HG03159 (cell line): Measurements from ENCODE around the gene ZBTB21.

ENCODE experiments used
- ATAC-seq: cut with Tn5 transposase; IDR thresholded peaks from one replicate; pipeline ENCODE4 v1.9.1; 2021; ENCODE audit warnings: mild to moderate bottlenecking, moderate library complexity; ENCODE audit not compliant: unreplicated experiment

The ZBTB21 gene

DNA sequence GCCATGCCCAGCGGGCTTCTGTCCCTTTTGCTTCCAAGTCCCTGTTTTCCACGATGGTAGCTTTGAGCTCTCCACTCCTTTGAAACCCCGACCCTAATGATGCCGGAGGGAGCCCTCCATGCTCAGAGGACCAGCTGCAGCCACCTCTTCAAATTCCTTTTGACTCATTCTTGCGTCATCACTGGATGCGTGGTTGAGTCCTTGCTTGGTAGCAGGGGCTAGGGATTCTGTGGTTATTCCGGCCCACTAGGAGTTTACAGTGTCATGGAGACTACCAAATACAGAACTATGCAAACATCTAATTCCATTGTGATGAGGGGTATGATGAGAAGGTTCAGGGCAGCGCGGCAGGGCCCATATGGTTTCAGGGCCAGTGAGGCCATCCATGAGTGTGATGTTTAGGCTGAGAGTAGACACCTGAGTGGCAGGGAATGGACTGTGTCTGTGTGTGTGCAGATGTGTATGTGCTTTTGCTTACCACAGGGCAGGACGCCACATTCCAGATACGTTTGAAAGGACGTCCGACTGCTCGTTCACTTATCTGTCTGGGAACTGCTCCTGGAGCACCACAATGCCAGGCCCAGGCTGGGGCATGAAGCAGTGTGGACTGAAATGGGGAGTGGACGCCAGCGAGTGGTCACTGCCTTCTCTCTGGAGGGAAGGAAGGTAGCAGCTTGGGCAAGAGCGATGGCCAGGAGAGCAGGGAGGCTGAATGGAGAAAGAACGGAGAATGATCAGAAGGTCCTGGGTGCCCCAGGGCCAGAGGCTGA lies 30.4 kb upstream of the ZBTB21 start:
- ATAC-seq, result no peak

DNA sequence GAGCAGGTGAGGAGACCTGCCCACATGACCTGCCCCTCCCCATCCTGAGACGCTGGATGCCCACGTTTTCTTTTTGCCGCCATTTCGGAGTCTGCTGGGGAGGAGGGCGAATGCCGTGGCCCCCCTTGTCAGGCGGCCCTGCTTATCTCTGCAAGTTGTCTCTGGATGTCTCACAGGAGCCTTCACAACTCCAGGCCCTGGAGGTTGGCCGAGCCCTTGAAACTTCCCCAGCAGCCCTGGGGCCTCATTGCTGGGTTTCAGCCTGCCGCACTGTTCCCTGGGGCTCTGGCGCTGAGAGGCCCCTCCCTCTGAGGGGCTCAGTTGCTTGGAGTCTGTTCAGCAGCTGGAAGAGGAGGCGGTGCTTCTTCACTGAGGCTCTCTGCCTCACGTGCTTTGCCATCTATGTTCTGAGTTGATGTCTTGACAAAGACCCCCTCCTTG lies 29.8 kb upstream of the ZBTB21 start:
- no peak for ATAC-seq

DNA sequence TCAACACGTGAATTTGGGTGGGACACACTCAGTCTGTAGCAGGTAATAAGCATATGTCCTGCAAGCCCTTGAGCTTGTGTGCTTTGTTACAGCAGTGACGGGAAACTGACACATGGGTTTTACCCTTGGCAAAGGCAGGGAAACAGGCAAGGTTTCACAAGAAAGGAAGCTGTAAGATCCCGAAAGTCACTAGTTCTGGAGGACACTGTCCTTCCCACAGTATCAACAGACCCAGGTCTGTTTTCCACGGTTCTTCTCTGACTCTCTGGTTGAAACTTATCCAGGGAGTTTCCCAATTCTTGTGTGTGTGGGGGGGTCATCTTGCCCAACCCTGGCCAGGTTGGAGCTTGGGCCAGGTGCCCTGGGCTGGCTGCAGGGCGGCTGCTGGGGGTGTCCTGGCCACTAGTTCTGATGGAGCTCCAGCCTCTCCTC lies 29.3 kb upstream of the ZBTB21 start:
- ATAC-seq, result no peak

DNA sequence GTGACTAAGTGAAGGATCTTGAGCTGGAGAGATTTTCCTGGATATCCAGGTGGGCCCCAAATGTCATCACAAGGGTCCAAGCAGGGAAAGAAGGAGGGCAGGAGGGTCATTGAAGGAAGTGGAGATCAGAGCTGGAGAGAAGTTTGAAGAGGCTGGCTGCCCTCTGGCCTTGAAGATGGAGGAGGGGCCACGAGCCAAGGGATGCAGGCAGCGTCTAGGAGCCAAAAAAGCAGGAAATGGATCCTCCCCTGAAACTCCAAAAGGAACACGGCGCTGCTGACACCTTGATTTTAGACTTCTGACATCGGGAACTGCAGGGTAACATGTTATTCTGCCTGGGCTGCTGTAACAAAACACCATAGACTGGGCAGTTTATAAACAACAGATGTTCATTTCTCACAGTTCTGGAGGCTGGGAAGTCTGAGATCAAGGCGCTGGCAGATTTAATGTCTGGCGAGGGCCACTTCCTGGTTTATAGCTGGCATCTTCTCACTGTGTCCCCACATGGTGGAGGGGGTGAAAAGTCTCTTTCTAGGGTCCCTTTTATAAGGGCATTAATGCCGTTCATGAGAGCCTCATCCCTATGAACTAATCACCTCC lies 28.8 kb upstream of the ZBTB21 start:
- ATAC-seq, result no peak

DNA sequence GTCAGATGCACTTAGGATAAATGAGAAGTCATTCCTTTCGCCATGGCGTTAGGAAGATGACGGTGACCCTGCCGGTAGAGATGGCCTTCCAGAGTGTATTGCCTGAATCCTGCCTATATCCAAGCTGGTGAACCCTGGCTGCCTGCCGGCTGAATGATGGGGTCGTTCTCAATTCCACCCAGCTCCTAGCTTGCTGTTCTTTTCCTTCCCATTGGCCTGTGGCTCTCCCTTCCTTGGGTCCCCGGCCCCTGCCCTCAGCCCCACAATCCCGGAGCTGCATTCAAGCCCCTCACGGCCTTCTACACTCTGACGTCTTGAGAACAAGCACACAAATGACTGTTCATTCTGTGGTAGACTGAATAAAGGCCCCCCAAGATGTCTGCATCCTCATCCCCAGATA lies 28.2 kb upstream of the ZBTB21 start:
- ATAC-seq, result no peak

DNA sequence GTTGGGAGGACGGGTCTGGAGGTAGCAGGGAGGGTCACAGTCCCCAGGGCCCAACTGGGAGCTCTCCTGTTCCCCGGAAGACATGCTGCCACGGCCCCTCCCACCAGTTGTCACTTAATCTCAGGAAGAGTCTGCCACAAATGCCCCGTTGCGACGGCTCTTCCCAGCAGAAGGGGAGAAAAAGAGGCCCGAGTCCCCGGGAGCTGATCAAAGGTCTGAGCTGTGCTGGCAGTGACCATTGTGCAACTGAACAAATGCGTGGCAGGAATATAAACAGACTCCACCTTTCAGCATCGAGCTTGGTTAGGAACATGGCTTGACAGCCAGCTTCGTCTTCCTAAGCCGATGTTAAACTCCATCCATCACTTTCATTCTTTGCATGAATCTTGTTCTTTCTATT lies 27.8 kb upstream of the ZBTB21 start:
- no peak for ATAC-seq

DNA sequence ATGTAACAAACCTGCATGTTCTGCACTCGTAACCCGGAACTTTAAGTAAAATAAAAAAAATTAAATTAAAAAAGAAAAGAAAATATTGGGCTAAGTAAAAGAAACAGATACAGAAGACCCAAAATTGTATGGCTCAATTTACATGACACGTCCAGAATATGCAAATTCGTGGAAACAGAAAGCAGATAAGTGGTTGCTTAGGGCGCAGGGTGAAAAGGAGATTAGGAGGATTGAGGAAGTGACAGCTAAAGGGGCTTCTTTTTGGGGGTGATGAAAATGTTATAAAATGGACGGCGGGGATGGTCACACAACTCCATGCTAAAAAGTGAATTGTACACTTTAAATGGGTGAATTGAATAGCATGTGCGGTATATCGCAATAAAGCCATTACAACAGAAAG lies 27.4 kb upstream of the ZBTB21 start:
- no peak for ATAC-seq

DNA sequence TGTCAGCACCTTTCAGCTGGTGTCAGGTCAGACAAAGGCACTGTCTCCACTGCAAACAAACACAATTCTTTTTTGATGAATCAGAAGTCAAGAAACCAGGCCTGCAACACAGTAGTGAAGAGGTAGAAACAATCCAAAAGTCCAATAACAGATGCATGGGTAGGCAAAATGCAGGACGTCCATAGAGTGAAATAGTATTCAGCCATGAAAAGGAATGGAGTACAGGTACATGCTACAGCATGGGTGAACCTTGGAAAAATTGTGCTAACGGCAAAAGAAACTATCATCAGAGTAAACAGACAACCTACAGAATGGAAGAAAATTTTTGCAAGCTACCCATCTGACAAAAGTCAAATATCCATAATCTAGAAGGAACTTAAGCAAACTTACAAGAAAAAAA lies 26.2 kb upstream of the ZBTB21 start:
- no peak for ATAC-seq

DNA sequence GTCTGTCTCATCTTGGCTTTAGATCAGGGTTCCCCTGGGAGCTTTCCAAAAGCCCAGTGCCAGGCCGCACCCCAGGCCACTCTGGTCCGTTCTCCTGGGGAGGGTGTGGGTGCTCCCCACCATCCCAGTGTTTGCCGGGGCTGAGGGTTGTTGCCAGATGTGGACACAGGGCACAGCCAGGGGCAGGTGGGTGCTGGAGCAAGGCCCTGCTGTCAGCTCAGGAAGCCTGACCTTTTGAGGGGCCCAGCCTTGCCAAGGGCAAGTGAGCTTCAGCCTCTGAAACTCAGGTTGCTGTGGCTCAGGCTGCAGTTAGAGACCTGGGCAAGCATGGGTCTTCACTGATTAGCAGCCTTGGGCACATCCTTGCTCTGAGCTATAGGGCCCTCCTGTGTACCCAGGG lies 22.8 kb upstream of the ZBTB21 start:
- ATAC-seq, result no peak

DNA sequence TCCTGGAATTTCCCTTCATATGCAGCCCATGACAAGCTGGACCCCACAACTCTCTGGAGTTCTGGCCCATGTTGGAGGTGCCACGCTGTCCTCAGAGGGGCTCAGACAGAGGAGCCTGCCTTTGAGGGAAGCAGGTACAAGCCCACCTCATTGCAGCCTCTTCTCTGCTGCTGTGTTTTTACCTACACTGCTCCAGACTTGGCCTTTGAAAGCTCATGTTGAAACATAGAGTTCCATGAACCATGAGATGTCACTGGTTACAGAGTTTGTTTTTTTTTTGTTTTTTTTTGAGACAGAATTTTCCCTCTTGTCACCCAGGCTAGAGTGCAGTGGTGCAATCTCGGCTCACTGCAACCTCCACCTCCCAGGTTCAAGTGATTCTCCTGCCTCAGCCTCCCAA lies 22.1 kb upstream of the ZBTB21 start:
- ATAC-seq, result no peak

DNA sequence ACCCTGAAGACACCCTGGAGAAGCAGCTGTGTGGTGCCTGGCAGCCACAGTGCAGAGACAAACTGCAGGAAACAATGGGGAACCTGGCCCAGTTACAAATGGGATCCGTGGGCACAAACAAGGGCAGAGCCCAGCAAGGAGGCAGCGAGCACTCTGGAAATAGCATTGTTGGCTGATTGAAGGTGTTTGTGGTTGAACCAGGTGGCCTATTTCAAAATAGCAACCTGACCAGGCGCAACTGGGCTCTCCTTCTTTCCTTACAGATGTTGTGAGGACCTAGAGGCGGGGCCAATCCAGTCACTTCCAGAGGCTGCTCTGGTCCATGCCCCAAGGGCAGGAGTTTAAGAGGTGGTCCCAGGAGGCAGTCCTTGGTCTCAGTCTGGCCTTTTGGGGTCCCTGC lies 21.7 kb upstream of the ZBTB21 start:
- ATAC-seq, result no peak

DNA sequence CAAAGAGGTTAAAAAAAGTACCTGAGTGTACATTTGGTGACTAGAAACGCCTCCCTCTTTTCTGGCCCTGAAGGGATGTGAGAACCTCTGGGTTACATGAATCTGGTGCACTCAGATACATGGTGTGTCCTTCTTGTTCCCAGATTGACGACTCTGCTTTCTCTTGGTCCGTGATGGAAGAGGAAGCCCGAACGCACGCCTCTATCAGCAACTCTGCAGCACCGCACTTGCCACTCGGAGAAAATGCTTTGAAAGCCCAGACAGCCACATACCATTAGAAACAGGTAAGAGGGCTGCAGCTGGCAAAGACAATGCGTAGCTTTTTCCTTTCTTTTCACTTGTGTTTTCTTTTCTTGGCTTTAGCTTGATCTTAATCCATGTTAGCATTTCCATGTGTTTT lies 21.1 kb upstream of the ZBTB21 start:
- no peak for ATAC-seq

DNA sequence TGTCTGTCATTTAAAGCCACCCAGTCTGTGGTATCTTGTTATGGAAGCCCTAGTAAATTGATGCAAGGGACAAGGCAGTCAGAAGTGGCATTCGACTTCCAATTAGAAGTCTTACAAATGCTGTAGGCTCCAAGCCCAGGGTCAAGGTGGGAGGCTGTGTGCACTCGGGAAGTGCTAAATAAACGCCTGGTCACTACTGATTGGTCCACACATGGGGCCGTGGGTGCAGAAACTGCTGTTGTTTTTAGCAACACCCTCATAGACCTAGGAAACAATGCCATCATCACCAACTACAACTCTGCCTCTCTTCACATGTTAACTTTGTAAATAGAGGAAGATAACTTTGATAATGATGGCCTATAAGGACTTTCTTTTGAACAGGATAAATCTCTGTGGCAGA lies 20.2 kb upstream of the ZBTB21 start:
- ATAC-seq, result no peak

DNA sequence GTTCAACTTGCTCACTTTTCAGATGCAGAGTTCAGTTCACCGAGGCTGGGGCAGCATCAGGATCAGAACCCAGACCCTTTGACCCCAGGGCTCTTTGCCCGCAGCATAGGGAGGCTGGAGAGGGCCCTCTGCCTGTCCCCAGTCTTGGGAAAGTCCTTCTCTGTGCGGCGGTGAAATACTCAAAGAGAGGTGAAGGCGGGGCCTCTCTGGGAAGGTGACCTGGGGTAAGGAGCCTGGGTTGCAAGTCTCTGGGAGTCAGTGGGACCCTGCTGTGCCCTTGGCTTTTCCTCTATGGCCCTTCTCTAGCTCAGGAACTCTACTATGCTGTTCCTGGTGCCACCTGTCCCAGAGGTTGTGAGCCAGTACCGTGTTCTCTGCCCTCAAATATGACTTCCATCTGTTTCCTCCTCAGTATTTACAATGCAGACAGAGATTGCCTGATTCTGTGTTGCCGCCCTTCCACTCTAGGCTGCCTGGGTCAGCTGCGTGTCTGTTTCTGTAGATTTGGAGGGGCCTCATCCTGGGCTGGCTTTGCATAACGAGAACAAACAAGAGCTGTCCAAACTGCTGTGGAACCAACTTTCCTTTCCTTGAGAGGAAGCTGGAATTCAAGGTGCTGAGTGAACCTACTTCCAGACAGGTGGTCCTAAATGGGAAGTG lies 18.7 kb upstream of the ZBTB21 start:
- no peak for ATAC-seq

DNA sequence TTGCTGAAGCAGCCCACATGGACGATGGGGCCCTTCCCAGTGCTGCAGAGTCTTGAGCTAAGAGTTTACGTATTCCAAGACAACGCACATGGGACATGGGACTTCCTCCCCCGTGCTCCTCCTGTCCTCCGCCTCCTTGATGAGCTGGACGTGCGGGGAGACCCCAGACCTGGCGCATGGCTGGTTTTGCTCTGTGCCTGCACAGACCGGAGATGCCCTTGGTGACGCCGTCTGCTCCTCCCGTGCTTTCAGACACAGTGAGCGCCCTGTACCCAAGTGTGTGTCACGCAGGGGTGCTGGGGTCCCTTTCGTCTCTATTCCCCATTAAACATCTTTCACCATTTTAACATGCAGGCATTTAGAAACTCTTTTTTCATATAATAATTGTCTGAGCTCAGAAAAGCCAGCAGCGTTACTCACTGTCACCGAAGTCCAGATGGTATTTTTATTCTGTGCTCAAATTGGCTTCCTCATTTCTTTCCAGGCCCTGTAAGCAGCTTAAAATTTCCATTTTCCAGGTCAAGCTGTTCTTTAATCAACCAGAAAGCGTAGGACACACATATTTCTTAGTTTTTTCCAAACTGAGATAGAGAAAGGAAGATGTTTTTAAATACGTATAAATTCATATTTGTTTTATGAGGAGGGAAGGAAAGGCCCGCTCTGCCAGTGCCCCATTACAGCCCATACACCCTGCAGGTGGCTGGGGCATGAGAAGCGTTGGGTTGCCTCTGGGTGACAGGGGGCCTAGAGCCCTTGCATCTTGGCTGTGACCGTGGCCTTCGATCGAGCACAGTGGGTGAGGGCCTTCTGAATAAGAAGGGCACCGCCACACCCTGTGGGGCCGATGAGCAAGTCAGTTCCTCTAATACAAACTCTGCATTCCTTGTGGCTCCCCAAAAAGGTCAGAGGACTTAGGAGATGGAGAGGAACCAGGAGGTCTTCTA lies 17.9 kb upstream of the ZBTB21 start:
- ATAC-seq, result no peak

DNA sequence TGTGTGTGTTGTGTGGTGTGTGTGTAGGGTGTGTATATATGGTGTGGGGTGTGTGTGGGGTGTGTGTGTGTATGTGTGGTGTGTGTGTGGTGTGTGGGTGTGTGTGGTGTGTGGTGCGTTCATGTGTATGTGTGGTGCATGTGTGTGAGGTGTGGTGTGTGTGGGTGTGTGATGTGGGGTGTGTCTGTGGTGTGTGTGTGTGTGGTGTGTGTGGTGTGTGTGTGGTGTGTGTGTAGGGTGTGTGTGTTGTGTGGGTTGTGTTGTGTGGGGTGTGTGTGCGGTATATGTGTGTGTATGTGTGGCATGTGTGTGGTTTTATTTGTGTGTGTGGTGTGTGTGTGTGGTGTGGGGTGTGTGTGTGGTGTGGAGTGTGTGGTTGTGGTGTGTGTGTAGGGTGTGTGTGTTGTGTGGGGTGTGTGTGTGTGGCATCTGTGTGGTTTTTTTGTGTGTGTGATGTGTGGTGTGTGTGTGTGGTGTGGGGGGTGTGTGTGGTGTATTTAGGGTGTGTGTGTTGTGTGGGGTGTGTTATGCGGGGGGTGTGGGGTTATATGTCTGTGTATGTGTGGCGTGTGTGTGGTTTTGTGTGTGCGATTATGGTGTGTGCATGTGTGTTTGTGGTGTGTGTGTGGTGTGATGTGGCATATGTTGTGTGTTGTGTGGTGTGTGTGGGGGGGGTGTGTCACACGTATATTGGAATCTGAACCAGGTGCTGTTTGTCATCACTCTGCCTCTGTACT lies 17.1 kb upstream of the ZBTB21 start:
- no peak for ATAC-seq

DNA sequence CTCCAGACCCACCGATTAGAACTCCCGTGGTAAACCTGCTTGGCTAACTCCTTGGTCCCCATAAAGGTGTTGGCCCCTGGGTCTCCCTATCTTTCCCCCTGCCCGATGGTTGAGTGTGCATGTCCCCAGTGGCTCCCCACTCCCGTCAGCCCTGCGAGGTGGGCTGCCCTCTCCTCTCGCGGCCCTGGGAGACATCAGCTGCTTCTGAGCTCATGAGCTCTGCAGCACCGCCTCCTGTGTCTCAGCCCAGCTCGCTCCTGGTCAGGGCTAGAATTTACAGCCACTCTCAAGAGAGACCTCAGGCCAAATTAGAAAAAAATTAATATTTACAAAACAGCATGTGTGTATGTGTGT lies 15.9 kb upstream of the ZBTB21 start:
- ATAC-seq, result no peak

DNA sequence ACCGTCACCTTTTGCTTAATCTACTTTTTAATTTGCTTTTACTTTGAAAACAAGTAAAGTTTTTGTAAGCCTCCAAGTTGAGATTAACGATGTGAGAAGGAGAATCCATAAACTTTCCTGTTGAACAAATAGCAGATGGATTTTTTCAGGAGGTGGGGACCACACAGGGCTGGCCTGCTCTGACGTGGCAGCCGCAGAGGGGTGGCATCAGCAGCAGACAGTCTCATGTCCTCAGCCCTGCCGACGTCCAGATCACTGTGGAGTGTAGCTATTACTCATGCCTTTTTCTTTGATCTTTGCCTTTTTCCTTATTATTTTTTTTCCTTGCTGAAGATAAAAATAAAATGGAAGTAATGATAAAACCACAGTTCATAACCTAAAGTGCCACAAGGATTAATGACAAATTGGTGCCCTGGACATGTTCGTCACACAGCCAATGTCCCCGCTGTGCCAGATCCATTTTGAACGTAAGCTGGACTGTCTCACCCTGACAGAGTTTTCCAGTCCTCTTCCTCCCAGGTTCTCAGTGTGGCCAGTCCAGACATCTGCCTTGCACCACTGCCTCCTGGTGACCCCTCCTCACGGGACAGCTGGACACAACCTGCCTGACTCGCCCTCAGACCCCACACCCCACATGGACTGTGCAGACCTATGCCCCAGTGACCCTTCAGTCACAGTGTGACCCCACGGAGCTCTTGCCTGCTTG lies 15.4 kb upstream of the ZBTB21 start:
- no peak for ATAC-seq

DNA sequence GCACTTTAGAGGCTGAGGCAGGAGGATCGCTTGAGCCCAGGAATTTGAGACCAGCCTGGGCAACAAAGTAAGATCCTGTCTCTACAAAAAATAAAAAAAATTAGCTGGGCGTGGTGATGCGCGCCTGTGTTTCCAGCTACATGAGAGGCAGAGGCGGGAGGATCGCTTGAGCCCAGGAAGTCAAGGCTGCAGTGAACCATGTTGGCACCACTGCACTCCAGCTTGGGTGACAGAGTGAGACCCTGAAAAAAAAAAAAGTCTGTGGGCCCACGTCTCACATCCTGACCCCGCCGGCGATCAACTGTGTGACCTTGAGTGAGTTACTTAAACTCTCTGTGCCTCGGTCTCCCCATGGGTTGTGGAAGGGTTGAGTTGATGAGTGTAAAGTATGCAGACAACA lies 12.7 kb upstream of the ZBTB21 start:
- ATAC-seq, result no peak

DNA sequence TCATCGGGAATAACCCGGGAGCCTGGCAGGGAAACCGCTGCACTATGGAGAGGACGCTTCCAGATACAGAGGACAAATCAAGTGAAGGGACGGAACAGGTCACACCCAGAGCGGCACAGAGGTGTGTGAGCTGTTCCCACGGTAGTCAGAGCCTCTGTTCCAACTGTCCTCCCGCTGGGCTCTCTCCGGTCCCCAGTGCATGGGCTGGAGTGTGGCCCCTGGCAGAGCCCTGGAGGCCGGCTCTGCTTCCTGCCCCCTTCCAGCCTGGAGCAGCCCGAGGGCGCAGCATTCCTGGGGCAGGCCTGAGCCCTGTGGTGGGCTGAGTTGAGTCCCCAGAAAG lies 11.9 kb upstream of the ZBTB21 start:
- ATAC-seq, result no peak
